Measurements from ENCODE around the gene ANKH.

ANKH gene

DNA sequence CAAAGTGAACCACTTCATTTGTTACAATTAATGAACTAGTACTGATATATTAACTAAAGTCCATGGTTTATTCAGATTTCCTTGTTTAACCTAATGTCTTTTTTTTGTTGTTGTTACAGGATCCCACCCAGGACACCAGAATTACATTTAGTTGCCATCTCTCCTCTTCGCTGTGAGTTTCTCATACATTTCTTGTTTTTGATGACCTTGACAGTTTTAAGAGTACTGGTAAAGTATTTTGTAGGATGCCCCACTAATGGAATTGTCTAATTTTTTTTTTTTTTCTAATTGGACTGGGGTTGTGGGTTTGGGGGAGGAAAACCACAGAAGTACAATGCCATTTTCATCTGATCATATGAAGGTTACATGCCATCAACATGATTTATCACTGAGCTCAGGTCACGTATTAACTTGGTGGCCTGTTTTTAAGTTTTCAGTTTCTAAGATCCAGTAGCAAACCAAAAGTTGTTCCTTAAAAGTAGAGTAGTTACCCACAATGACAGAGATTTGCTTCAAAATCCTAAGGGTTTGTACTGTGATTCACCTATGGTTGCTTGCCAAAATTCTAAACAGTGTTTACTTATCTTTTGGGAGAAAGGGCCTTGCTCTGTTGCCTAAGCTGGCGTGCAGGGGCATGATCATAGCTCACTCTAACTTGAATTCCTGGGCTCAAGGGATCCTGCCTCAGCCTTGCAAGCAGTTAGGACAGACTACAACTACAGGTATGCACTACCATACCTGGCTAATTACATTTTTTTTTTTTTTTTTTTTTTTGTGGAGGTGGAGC lies 211.6 kb downstream of the ANKH start:
- ATAC-seq = no peak
- TF ChIP-seq, protein P1, sequence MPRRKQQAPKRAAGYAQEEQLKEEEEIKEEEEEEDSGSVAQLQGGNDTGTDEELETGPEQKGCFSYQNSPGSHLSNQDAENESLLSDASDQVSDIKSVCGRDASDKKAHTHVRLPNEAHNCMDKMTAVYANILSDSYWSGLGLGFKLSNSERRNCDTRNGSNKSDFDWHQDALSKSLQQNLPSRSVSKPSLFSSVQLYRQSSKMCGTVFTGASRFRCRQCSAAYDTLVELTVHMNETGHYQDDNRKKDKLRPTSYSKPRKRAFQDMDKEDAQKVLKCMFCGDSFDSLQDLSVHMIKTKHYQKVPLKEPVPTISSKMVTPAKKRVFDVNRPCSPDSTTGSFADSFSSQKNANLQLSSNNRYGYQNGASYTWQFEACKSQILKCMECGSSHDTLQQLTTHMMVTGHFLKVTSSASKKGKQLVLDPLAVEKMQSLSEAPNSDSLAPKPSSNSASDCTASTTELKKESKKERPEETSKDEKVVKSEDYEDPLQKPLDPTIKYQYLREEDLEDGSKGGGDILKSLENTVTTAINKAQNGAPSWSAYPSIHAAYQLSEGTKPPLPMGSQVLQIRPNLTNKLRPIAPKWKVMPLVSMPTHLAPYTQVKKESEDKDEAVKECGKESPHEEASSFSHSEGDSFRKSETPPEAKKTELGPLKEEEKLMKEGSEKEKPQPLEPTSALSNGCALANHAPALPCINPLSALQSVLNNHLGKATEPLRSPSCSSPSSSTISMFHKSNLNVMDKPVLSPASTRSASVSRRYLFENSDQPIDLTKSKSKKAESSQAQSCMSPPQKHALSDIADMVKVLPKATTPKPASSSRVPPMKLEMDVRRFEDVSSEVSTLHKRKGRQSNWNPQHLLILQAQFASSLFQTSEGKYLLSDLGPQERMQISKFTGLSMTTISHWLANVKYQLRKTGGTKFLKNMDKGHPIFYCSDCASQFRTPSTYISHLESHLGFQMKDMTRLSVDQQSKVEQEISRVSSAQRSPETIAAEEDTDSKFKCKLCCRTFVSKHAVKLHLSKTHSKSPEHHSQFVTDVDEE (CRISPR knock-in tag; IDR thresholded peaks at IDR 0.05) = no peak
- TF ChIP-seq PPARA (CRISPR knock-in tag; IDR thresholded peaks at IDR 0.05; ENCODE audit: borderline replicate concordance) (no peak), RARB (CRISPR knock-in tag; IDR thresholded peaks at IDR 0.05) (no peak), BACH2 (CRISPR knock-in tag; IDR thresholded peaks at IDR 0.05; ENCODE audit: borderline replicate concordance) (no peak)
- TF ChIP-seq, protein P2, sequence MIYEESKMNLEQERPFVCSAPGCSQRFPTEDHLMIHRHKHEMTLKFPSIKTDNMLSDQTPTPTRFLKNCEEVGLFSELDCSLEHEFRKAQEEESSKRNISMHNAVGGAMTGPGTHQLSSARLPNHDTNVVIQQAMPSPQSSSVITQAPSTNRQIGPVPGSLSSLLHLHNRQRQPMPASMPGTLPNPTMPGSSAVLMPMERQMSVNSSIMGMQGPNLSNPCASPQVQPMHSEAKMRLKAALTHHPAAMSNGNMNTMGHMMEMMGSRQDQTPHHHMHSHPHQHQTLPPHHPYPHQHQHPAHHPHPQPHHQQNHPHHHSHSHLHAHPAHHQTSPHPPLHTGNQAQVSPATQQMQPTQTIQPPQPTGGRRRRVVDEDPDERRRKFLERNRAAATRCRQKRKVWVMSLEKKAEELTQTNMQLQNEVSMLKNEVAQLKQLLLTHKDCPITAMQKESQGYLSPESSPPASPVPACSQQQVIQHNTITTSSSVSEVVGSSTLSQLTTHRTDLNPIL (CRISPR knock-in tag; IDR thresholded peaks at IDR 0.05; ENCODE audit: low read depth) = no peak
- TF ChIP-seq, protein P3, sequence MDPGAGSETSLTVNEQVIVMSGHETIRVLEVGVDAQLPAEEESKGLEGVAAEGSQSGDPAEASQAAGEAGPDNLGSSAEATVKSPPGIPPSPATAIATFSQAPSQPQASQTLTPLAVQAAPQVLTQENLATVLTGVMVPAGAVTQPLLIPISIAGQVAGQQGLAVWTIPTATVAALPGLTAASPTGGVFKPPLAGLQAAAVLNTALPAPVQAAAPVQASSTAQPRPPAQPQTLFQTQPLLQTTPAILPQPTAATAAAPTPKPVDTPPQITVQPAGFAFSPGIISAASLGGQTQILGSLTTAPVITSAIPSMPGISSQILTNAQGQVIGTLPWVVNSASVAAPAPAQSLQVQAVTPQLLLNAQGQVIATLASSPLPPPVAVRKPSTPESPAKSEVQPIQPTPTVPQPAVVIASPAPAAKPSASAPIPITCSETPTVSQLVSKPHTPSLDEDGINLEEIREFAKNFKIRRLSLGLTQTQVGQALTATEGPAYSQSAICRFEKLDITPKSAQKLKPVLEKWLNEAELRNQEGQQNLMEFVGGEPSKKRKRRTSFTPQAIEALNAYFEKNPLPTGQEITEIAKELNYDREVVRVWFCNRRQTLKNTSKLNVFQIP (CRISPR knock-in tag; IDR thresholded peaks at IDR 0.05; ENCODE audit: borderline replicate concordance, low read depth) = no peak

DNA sequence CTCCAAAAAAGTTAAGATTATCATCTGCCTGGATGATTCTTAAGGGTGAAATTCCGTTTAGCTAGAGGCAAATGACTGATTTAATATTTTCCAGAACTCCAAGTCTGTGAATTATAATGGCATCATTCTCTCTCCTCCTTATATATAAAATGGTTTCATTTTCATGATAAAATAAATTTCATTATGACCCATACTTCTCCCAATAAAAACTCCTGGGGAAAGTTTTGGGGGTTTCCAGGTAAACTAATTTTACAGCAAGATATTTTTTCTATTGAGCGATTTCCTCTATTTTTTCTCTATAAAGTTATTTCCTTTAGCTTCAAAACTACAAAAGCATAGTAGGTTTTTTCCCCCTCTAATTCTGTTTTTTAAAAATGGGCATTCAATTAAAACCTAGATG lies 214.7 kb downstream of the ANKH start:
- TF ChIP-seq ZNF70 (CRISPR knock-in tag; IDR thresholded peaks at IDR 0.05) = no peak
- no peak for TF ChIP-seq ISL1 (CRISPR knock-in tag; IDR thresholded peaks at IDR 0.05)
- TF ChIP-seq, protein P2 (CRISPR knock-in tag; IDR thresholded peaks at IDR 0.05; ENCODE audit: low read depth) = no peak
- no peak for TF ChIP-seq BACH2 (CRISPR knock-in tag; IDR thresholded peaks at IDR 0.05; ENCODE audit: borderline replicate concordance)
- TF ChIP-seq ZNF8 (CRISPR knock-in tag; IDR thresholded peaks at IDR 0.05) = no peak
- no peak for TF ChIP-seq ZFP3 (CRISPR knock-in tag; IDR thresholded peaks at IDR 0.05)
- no peak for TF ChIP-seq PPARA (CRISPR knock-in tag; IDR thresholded peaks at IDR 0.05; ENCODE audit: borderline replicate concordance)
- no peak for ATAC-seq

DNA sequence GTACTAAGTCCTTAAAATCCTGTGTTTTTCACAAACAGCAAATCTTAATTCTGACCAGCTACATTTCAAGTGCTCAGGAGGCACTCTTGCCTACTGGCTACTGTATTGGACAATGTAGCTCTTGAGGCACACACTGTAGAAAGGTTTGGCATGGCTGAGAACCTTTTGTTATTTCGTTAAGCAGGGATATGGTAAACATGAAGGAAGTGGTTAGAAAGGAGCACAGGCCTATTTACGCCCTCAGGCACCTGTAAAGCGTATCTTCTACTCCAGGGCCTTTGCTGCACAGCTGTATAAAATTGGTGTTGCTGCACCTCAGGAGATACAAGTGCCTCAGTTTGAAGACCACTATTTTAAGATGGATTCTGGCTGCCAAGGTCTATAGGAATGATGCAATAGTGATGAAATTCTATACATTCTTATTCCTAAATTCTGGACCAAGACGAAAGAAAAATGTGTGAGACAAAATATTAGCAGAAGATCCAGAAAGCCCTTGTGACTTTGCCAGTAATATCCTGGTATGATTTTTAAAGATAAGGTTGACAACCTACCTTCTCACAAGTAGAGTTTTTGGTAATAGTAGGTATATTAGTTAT lies 216.3 kb downstream of the ANKH start:
- ATAC-seq = no peak

More for the DNA sequence above, 216.3 kb downstream of the ANKH start:
- TF ChIP-seq OSR1 (CRISPR knock-in tag; IDR thresholded peaks at IDR 0.05) (no peak), BACH2 (CRISPR knock-in tag; IDR thresholded peaks at IDR 0.05; ENCODE audit: borderline replicate concordance) (no peak), GLIS3 (CRISPR knock-in tag; IDR thresholded peaks at IDR 0.05) (no peak), ESRRG (CRISPR knock-in tag; IDR thresholded peaks at IDR 0.05) (no peak), ZC3H10 (CRISPR knock-in tag; IDR thresholded peaks at IDR 0.05) (no peak), RARB (CRISPR knock-in tag; IDR thresholded peaks at IDR 0.05) (no peak), ARNTL (CRISPR knock-in tag; IDR thresholded peaks at IDR 0.05; ENCODE audit: borderline replicate concordance, low read depth) (no peak), CSDC2 (CRISPR knock-in tag; IDR thresholded peaks at IDR 0.05) (no peak), TOX (CRISPR knock-in tag; IDR thresholded peaks at IDR 0.05; ENCODE audit: borderline replicate concordance) (no peak), ZNF70 (CRISPR knock-in tag; IDR thresholded peaks at IDR 0.05) (no peak), ZFP3 (CRISPR knock-in tag; IDR thresholded peaks at IDR 0.05) (no peak), ISL1 (CRISPR knock-in tag; IDR thresholded peaks at IDR 0.05) (no peak), ZNF565 (CRISPR knock-in tag; conservative IDR thresholded peaks at IDR 0.05; ENCODE audit: low read depth) (no peak)
- TF ChIP-seq, protein P1 (CRISPR knock-in tag; IDR thresholded peaks at IDR 0.05) = no peak
- TF ChIP-seq, protein P4, sequence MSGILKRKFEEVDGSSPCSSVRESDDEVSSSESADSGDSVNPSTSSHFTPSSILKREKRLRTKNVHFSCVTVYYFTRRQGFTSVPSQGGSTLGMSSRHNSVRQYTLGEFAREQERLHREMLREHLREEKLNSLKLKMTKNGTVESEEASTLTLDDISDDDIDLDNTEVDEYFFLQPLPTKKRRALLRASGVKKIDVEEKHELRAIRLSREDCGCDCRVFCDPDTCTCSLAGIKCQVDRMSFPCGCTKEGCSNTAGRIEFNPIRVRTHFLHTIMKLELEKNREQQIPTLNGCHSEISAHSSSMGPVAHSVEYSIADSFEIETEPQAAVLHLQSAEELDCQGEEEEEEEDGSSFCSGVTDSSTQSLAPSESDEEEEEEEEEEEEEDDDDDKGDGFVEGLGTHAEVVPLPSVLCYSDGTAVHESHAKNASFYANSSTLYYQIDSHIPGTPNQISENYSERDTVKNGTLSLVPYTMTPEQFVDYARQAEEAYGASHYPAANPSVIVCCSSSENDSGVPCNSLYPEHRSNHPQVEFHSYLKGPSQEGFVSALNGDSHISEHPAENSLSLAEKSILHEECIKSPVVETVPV (CRISPR knock-in tag; IDR thresholded peaks at IDR 0.05) = no peak
- TF ChIP-seq, protein P3 (CRISPR knock-in tag; IDR thresholded peaks at IDR 0.05; ENCODE audit: borderline replicate concordance, low read depth) = no peak
- TF ChIP-seq, protein P2 (CRISPR knock-in tag; IDR thresholded peaks at IDR 0.05; ENCODE audit: low read depth) = no peak

All from SK-N-SH treated with all-trans-retinoic acid at 6 μM for 48 hours (cell line).